Stomach smooth muscle (tissue), 2 donors: ENCODE measurements around the gene ACKR3.

Experiments used
- H3K27ac ChIP-seq: one replicate; pipeline ENCODE4 v1.7.0; 2013; ENCODE audit warnings: mild to moderate bottlenecking, low read length, inconsistent platforms
- H3K27me3 ChIP-seq, 2 donors: one replicate each; pipeline ENCODE4 v1.7.0; 2013; ENCODE audit warnings: low read length in 2 of 2; ENCODE audit not compliant: insufficient read depth in 2 of 2, control insufficient read depth in 1 of 2
- H3K36me3 ChIP-seq, 2 donors: one replicate each; pipeline ENCODE4 v1.7.0; 2013; ENCODE audit warnings: low read length in 2 of 2; ENCODE audit not compliant: control insufficient read depth in 2 of 2, insufficient read depth in 2 of 2
- H3K4me1 ChIP-seq: one replicate; pipeline ENCODE4 v1.7.0; 2013; ENCODE audit warnings: low read length; ENCODE audit not compliant: control insufficient read depth, insufficient read depth
- H3K4me3 ChIP-seq, 2 donors: one replicate each; pipeline ENCODE4 v1.7.0; 2013; ENCODE audit warnings: low read length in 2 of 2
- H3K9ac ChIP-seq, 2 donors: one replicate each; pipeline ENCODE4 v1.7.0; 2013; ENCODE audit warnings: low read length in 2 of 2, mild to moderate bottlenecking in 1 of 2
- H3K9me3 ChIP-seq, 2 donors: one replicate each; pipeline ENCODE4 v1.7.0; 2013; ENCODE audit warnings: low read length in 2 of 2; ENCODE audit not compliant: control insufficient read depth in 2 of 2
- donor health status: healthy.
- donor health status: Pancreatic carcinoma.

ACKR3 gene

DNA sequence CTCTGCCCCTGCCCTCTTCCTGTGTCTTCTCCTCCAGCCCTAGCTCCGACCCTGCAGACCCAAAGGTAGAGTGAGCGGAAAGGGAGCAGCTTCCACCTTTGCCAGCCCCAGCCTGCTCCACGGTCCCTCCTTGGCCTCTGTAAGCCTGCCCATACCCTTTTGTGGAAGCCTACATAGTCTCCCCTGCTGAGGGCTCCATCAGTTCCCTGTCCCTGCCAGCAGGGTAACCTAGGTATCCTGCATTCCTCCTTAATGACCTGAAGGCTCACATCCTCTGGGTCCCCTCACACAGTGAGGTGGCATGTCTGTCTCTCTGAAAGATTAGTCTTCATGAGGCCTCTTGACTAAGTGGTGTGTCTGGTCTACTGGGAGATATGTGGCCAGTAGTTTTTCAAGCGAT, 20.5 kb upstream of the ACKR3 start:
- Histone ChIP-seq H3K9me3 (peaks cover 0 to 2% of the 10 kb centered on the region in 2 donors), H3K27ac (no peak overlapping the region), H3K36me3 (no peaks in the 10 kb centered on the region), H3K27me3 (peaks cover 0 to 4% of the 10 kb centered on the region in 2 donors), H3K9ac (no peak overlapping the region), H3K4me3 (no peak overlapping the region), H3K4me1 (no peaks in the 10 kb centered on the region)

DNA sequence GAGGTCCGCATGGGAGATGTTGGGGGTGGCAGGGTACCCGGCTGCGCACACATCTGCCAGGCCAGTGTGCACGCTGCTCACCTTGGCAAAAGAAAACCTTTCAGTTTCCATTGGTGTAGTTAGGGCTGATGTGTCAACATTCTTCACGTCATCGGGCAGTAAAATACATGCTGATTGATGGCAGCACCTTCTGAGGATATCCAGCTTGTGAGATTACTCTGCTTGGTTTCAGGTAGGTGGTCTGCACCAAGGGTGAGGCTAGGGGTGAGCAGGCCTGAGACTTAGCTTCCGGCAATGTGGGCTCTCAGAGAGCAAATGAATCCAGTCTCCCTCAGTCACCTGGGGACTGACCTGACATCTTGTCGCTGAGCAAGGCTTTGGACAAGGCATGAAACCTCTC, 19.3 kb upstream of the ACKR3 start:
- Histone ChIP-seq H3K27ac (no peak overlapping the region), H3K36me3 (no peaks in the 10 kb centered on the region), H3K9me3 (peaks cover 2 to 4% of the 10 kb centered on the region in 2 donors), H3K9ac (no peak overlapping the region), H3K27me3 (peaks cover 0 to 3% of the 10 kb centered on the region in 2 donors), H3K4me1 (no peaks in the 10 kb centered on the region), H3K4me3 (no peak overlapping the region)

DNA sequence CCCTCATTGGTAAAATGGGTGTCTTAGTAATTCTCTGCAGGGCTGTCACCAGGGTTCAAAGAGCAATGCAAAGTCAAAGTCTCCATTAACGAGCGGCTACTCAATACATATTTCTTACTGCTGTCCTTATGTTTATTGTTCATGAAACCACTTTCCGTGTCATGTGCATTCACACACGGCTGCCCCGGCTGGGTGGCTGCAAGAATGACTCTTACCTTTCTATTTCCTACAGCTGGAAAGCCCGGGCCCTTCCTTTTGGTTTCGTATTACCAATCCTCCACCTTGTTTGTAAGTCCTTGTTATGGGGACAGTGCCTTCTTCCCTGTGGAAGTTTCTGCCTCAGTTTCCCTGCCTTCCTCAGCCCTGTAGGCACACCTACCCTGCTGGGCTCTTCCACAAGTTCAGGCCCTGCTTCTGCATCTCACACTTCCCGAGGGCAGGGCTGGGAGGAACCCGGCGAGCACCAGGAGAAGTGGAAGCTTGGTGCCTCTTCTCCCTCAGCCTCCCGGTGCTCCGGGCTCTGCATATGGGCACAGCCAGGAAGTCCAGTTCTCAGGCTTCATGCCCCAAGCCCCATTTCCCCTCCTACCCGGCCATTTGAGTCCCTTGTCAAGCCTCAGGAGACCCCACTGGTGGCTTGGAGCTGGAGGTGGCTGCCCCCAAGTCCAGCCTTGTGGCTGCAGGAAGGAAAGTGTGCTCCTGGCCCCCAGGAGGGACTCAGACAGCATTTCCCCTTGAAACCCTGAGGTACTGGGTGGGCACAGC, 18.7 kb upstream of the ACKR3 start:
- Histone ChIP-seq H3K4me1 (no peaks in the 10 kb centered on the region), H3K36me3 (no peaks in the 10 kb centered on the region), H3K27ac (no peak overlapping the region)

DNA sequence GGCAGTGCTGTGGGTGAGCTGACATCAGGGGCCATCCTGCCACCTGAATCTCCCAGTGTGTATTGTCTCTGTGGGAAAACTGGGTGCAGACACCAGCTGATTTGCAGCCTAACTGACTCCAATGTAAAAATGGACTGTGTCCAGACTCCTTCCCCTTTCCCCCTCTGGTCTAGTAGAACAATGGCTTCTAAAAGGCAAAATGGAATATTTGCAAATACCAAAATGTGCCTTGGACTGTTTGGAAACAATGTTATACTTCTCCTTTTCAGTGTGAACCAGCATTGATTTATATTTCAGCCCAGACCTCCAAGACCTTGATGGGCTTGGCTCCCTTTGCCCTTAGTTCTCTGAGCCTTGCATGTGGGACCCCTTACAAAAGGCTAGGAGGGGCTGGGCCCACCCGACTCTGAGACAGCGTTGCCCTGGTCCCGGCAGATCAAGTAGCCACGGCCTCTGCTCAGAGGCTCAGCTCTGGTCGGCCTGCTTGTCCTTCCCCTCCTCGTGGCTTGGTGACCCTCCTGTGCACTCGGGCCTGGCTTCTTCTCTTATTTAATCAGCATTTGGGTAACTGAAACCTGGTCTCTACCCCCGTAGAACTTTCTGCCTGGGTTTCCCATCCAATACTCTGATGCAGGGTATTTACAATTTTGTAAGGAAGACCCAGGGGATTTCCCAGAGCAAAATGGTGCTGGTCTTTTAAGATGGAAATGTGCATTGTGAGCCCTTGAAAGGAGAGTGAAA, 18.0 kb upstream of the ACKR3 start:
- H3K27me3 ChIP-seq, result peaks cover 0 to 3% of the 10 kb centered on the region in 2 donors
- peaks cover 2 to 4% of the 10 kb centered on the region in 2 donors for H3K9me3 ChIP-seq
- no peak overlapping the region for H3K4me3 ChIP-seq
- no peak overlapping the region for H3K27ac ChIP-seq
- no peaks in the 10 kb centered on the region for H3K4me1 ChIP-seq
- no peaks in the 10 kb centered on the region for H3K36me3 ChIP-seq
- H3K9ac ChIP-seq, result no peak overlapping the region

More for the DNA sequence above, 18.7 kb upstream of the ACKR3 start:
- Histone ChIP-seq H3K4me3 (no peak overlapping the region), H3K9me3 (peaks cover 2 to 4% of the 10 kb centered on the region in 2 donors), H3K9ac (no peak overlapping the region), H3K27me3 (peaks cover 0 to 3% of the 10 kb centered on the region in 2 donors)

DNA sequence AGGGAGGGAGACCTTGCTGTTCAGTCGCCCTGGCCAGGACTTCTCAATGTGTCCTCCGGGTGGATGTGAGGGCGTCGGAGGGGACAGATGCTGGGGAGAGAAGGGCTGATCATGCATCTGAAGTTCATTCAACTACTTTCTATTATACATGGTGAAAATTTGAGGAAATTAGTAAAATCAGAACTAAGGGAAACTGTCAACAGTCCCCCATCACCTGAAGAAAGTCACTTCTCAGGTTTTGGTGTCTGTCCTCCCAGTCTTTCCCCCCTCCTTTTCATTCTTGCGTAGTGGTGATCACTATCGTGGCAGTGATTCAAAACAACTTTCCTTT, 17.4 kb upstream of the ACKR3 start:
- H3K36me3 ChIP-seq, result no peaks in the 10 kb centered on the region
- peaks cover 0 to 3% of the 10 kb centered on the region in 2 donors for H3K27me3 ChIP-seq
- no peak overlapping the region for H3K27ac ChIP-seq
- H3K4me3 ChIP-seq, result no peak overlapping the region
- H3K9me3 ChIP-seq, result peaks cover 2 to 4% of the 10 kb centered on the region in 2 donors
- H3K4me1 ChIP-seq, result no peaks in the 10 kb centered on the region
- no peak overlapping the region for H3K9ac ChIP-seq

DNA sequence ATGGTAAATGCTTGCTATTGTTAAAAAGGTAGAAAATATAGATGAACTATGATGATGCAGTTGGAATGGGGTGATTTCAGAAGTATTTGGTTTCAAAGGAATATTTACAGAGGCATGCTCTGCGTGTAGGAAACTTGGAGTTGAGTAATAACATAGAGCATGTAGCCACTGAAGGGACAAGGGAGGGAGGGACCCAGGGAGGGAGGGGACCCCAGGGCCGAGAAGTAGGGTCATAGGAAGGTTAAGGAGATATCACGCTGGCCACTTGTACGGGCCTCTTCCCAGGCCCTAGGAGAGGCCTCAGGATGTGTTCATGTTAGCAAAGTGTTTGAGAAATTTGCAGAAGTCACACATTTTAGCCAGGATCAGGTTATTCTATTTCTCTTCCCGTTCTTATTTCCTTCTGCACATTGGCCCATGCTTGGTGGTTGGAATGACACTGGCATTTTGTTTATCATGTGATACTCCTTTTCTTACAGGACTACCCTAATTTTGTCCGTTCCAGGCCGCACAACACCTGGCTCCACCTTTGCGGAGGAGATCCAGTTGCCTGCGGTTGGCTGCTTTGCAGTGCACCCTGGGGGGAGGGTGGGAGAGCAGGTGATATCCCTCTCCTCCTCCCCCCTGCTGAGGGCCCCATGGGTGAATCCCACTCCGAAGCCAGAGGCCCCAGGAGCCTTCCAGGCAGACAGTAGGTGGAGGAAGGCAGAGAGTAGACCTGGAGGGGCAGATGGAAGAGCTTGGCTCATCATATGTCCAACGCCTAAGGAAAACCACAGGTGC, 16.9 kb upstream of the ACKR3 start:
- Histone ChIP-seq H3K27ac (no peak overlapping the region), H3K36me3 (no peaks in the 10 kb centered on the region)

DNA sequence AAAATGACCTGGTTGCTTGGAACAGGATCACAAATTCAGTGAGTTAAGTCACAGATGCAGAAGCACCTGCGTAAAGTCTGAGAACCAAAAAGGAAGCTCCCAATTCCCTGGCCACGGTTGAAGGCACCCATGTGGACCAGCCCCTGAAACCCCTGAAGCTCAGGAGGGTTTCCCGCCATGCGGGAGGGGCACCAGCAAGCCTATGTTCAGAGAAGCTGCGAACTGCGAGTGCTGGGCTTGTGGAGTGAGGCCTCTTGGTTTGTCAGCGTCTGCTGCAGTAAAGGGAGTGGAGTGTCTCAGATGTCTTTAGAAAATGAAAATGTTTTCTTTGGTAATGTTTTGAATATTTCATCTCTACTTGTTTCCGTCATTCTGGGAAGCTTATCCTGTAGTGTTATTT, 16.1 kb upstream of the ACKR3 start:
- H3K4me3 ChIP-seq, result no peak overlapping the region
- H3K27me3 ChIP-seq, result peaks cover 0 to 3% of the 10 kb centered on the region in 2 donors
- no peaks in the 10 kb centered on the region for H3K36me3 ChIP-seq
- no peak overlapping the region for H3K9ac ChIP-seq
- H3K9me3 ChIP-seq, result peaks cover 0 to 4% of the 10 kb centered on the region in 2 donors
- no peaks in the 10 kb centered on the region for H3K4me1 ChIP-seq
- H3K27ac ChIP-seq, result no peak overlapping the region

More for the DNA sequence above, 16.9 kb upstream of the ACKR3 start:
- Histone ChIP-seq H3K4me1 (no peaks in the 10 kb centered on the region), H3K9me3 (peaks cover 2 to 4% of the 10 kb centered on the region in 2 donors), H3K4me3 (no peak overlapping the region), H3K9ac (no peak overlapping the region), H3K27me3 (peaks cover 0 to 3% of the 10 kb centered on the region in 2 donors)

DNA sequence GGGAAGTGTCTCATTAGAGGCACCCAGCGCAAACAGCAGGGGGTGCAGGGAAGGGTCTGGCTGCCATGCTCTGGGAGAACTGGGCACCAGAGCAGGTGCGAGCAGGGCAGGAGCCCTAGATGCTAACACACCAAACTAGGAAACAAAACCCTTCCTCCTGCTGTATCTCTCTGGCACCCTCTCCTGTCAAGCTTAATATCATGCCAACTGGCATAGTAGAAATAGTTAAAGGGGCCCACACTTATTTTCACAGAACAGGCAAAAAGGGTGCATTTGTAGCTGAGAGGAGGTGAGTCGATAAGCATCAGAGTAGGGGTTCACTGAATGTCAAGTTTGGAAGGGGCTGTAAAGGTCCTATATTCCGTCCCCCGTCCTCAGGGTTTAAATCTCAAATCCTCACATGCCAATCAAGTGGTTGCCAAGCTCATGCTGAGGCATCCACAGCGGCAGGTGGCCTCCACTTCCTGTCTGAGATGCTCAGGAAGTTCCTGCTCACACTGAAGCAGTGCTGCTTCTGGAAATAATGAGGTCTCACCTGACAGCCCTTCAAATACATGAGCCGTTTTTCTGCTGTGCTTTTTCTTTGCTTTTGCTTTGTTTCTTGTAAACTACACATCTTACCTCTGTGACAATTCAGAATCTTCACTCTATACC, 14.9 kb upstream of the ACKR3 start:
- Histone ChIP-seq H3K9ac (no peak overlapping the region), H3K27me3 (peaks cover 0 to 3% of the 10 kb centered on the region in 2 donors), H3K4me3 (no peak overlapping the region), H3K27ac (no peak overlapping the region), H3K36me3 (no peaks in the 10 kb centered on the region), H3K4me1 (no peaks in the 10 kb centered on the region), H3K9me3 (peaks cover 0 to 4% of the 10 kb centered on the region in 2 donors)

DNA sequence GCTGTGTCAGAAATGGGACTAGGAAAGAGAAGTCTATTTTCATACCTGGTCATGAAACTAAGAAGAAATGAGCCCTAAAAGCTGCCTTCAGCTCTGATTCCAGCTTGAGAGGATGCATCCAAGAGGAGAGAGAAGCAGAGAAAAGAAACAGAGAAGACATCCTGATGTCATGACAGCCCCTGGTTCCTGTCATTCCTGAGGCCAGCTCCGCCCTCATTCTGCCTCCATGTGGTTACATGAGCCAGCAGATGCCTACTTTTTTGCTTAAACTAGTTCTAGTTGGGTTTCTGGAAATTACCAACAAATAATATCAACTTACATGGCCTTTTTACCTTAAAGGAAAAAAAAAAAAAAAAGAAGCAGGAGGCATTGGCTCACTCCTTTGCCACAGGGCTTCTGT, 14.1 kb upstream of the ACKR3 start:
- Histone ChIP-seq H3K4me3 (no peak overlapping the region), H3K9ac (no peak overlapping the region), H3K9me3 (peaks cover 0 to 4% of the 10 kb centered on the region in 2 donors), H3K27ac (no peak overlapping the region), H3K27me3 (peaks cover 0 to 3% of the 10 kb centered on the region in 2 donors), H3K36me3 (no peaks in the 10 kb centered on the region), H3K4me1 (no peaks in the 10 kb centered on the region)

DNA sequence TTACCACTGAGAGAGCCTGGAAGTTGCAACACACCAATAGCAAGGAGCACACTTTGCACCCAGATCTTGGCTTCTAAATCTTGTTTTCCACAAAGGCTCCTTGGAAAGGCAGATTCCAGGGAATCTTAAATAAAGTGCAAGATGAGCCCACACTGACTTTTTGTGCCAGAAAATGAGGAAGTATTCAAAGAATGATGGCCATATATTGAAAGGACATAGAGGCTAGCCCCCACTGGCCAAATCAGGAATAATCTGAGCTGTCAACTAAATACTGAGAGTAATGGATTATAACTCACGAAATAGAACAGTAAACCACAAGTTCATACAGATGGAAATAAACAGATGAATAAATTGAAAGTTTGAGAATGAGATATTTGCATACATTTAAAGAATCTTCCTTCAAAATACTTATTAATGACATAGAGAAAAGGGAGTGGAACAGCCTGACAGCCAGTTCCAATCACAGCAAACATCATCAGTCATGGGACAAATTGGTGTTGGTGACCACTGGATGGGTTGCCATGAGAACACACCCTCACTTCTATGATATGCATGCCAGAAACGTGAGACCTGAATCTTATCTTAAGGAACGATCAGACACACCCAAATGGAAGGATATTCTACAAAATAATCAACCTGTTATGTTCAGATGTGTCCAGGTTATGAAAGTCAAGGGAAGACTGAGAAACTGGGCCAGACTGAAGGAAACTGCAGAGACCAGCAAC, 12.2 kb upstream of the ACKR3 start:
- H3K4me1 ChIP-seq, result no peaks in the 10 kb centered on the region
- peaks cover 0 to 3% of the 10 kb centered on the region in 2 donors for H3K27me3 ChIP-seq
- no peak overlapping the region for H3K27ac ChIP-seq
- no peak overlapping the region for H3K9ac ChIP-seq
- H3K36me3 ChIP-seq, result no peaks in the 10 kb centered on the region
- H3K4me3 ChIP-seq, result no peak overlapping the region
- H3K9me3 ChIP-seq, result peaks cover 0 to 5% of the 10 kb centered on the region in 2 donors
